HG03103 (cell line): ENCODE data around the gene GRB10.
"Not testable (repeated sequence)": the region's sequence is repeated elsewhere in the genome, so short reads cannot be mapped to it uniquely, and the experiment has no call there.

Experiments
- ATAC-seq: cut with Tn5 transposase; IDR thresholded peaks from one replicate; pipeline ENCODE4 v1.9.1; 2021; ENCODE audit warnings: low read depth; ENCODE audit not compliant: unreplicated experiment

The GRB10 gene

GRCh38 chr7:50781381-50782293, 1.1 kb downstream of the GRB10 start:
- ATAC-seq, result no peak

- ATAC-seq, result no peak
Observed at GRCh38 chr7:50780436-50780835, 2.3 kb downstream of the GRB10 start.

GRCh38 chr7:50779427-50779826, 3.3 kb downstream of the GRB10 start:
- no peak for ATAC-seq

GRCh38 chr7:50778189-50778588, 4.5 kb downstream of the GRB10 start:
- ATAC-seq, result no peak

GRCh38 chr7:50775836-50776235, 6.9 kb downstream of the GRB10 start:
- ATAC-seq, result no peak

GRCh38 chr7:50775231-50775630, 7.5 kb downstream of the GRB10 start:
- no peak for ATAC-seq

GRCh38 chr7:50774319-50774718, 8.4 kb downstream of the GRB10 start:
- no peak for ATAC-seq

GRCh38 chr7:50773071-50773470, 9.6 kb downstream of the GRB10 start:
- ATAC-seq, result not testable (repeated sequence)

- ATAC-seq, result no peak
Observed at GRCh38 chr7:50771120-50772002, 11.3 kb downstream of the GRB10 start.

GRCh38 chr7:50768485-50769474, 13.9 kb downstream of the GRB10 start:
- no peak for ATAC-seq

- ATAC-seq, result no peak
Observed at GRCh38 chr7:50766849-50767207, 15.9 kb downstream of the GRB10 start.

GRCh38 chr7:50766106-50766848, 16.4 kb downstream of the GRB10 start:
- no peak for ATAC-seq

GRCh38 chr7:50762337-50762736, 20.4 kb downstream of the GRB10 start:
- no peak for ATAC-seq

- no peak for ATAC-seq
Observed at GRCh38 chr7:50761713-50762112, 21.0 kb downstream of the GRB10 start.

- no peak for ATAC-seq
Observed at GRCh38 chr7:50757703-50758390, 24.8 kb downstream of the GRB10 start.

- ATAC-seq, result no peak
Observed at GRCh38 chr7:50756180-50756579, 26.5 kb downstream of the GRB10 start.

GRCh38 chr7:50754684-50755083, 28.0 kb downstream of the GRB10 start:
- no peak for ATAC-seq

- no peak for ATAC-seq
Observed at GRCh38 chr7:50754241-50754640, 28.5 kb downstream of the GRB10 start.

GRCh38 chr7:50752422-50752821, 30.3 kb downstream of the GRB10 start:
- ATAC-seq, result no peak
